AG04450 (cell line): ENCODE measurements around the gene TLE3. TPM values are rescaled to one million over a fixed set of nuclear protein-coding genes. Genes with fewer than 3 reads are reported as not detected.

Experiments used
- CTCF ChIA-PET: fragments of 300-600, 350-600 bp; formaldehyde crosslinking; extraction: SDS; loops from one replicate; lab custom pipeline; 2022; ENCODE audit warnings: antibody characterized with exemption, inconsistent platforms; lab: Charles Lee
- POLR2A ChIA-PET: fragments of 350-600 bp; formaldehyde crosslinking; extraction: SDS; loops from one replicate; lab custom pipeline; 2021; ENCODE audit warnings: antibody characterized with exemption, inconsistent platforms; lab: Yijun Ruan, JAX
- DNase-seq: peaks from one replicate; pipeline ENCODE4 v3.0.0-alpha.2; 2011; ENCODE audit warnings: low read depth, low spot score
- H3K27ac ChIP-seq: one replicate; pipeline ENCODE4 v1.5.1; 2012; ENCODE audit warnings: low read depth, low read length, control low read depth
- H3K27me3 ChIP-seq: one replicate; pipeline ENCODE4 v1.6.0; 2012; ENCODE audit warnings: low read length; ENCODE audit not compliant: control insufficient read depth, insufficient read depth
- H3K4me3 ChIP-seq: 2 replicates; pipeline ENCODE4 v1.5.1; 2011; ENCODE audit warnings: mild to moderate bottlenecking, low read depth, low read length, control low read depth
- H3K9me3 ChIP-seq: 2 replicates; pipeline ENCODE4 v1.5.1; 2012; ENCODE audit warnings: low read length; ENCODE audit not compliant: control insufficient read depth, insufficient read depth
- polyA plus RNA-seq: library from polyadenylated mRNA; depleted of rRNA; stranded (reverse); fragments of >200 nt; gene quantifications from 2 replicates; pipeline ENCODE4 v1.2.3, GENCODE V29; 2011
- TF ChIP-seq, protein P1 (sequence below): IDR thresholded peaks from 2 replicates; pipeline ENCODE4 v1.5.1; 2011; ENCODE audit warnings: low read depth, low read length, control low read depth, inconsistent platforms

The TLE3 gene
- polyA plus RNA-seq, 1 experiment: 7.5 TPM

DNA sequence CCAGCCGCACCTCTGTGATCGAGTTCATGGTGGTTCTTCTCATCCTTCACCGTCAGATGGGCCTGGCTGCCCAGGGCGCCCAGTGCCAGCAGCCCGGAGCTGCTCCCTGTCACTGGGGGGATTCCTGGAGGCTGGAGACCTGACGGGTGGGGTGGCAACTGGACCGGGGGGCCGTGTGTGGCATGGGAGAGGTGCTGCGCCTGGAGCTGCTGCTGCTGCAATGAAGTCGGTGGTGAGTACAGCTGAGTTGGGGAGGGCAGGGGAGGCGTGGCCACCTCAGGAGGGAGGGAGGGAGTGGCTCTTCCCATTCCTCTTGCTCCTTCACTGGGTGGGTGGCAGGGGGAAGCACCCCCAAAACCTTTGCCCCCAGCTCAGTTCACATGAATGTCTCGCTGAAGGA is 31.7 kb downstream of the TLE3 start:
- CTCF ChIA-PET: interaction anchor here (1.7 kb wide), 1 partner anchor 587 kb away, joined by 4 read pairs; no protein-coding TSS in a partner anchor
- POLR2A ChIA-PET: interaction anchor here (0.6 to 2.5 kb wide), 6 partner anchors 11 to 38 kb away, joined by 3 to 6 read pairs (median 4); partner anchors contain the start of gene TLE3
- TF ChIP-seq, protein P1, sequence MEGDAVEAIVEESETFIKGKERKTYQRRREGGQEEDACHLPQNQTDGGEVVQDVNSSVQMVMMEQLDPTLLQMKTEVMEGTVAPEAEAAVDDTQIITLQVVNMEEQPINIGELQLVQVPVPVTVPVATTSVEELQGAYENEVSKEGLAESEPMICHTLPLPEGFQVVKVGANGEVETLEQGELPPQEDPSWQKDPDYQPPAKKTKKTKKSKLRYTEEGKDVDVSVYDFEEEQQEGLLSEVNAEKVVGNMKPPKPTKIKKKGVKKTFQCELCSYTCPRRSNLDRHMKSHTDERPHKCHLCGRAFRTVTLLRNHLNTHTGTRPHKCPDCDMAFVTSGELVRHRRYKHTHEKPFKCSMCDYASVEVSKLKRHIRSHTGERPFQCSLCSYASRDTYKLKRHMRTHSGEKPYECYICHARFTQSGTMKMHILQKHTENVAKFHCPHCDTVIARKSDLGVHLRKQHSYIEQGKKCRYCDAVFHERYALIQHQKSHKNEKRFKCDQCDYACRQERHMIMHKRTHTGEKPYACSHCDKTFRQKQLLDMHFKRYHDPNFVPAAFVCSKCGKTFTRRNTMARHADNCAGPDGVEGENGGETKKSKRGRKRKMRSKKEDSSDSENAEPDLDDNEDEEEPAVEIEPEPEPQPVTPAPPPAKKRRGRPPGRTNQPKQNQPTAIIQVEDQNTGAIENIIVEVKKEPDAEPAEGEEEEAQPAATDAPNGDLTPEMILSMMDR: no peak
- no peaks in the 10 kb centered on the region for H3K9me3 ChIP-seq
- H3K27ac ChIP-seq: no peak overlapping the region
- DNase-seq: no peak
- H3K27me3 ChIP-seq: no peaks in the 10 kb centered on the region
- H3K4me3 ChIP-seq: no peak overlapping the region

GRCh38 chr15:70065006-70065722 is 32.6 kb downstream of the TLE3 start:
- Histone ChIP-seq H3K4me3 (no peak overlapping the region), H3K27me3 (no peaks in the 10 kb centered on the region), H3K27ac (no peak overlapping the region), H3K9me3 (no peaks in the 10 kb centered on the region; the same call in 1 of the 2 replicates)
- POLR2A ChIA-PET: interaction anchor here (0.6 to 2.5 kb wide), 3 partner anchors 29 to 342 kb away, joined by 3 to 6 read pairs (median 3); partner anchors contain the start of gene TLE3
- CTCF ChIA-PET: interaction anchor here (1.5 to 1.7 kb wide), 2 partner anchors 423 to 587 kb away, joined by 4 read pairs; no protein-coding TSS in a partner anchor
- DNase-seq: no peak
- TF ChIP-seq, protein P1: no peak

DNA sequence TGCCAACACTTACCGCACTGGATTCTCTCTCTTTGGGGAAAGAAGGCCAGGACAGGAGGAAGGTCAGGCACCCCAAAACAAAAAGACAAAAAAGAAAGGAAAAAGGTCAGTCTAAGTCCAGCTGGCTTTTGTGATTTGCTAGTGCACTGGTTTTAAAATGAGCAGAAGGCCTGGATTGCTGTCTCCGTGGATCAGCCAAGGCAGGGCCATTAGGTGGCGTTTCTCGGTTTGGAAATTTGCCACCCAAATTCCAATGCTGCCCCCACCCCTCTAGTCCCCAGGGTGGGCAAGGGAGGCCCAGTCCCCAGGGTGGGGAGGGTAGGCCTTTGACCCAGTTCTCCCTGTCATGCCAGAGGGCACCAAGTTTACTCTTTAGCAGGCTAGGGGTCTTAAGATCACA is 33.3 kb downstream of the TLE3 start:
- POLR2A ChIA-PET: interaction anchor here (0.6 to 2.5 kb wide), 2 partner anchors 30 to 33 kb away, joined by 3 to 6 read pairs; partner anchors contain the start of gene TLE3
- H3K4me3 ChIP-seq: no peak overlapping the region
- H3K27me3 ChIP-seq: no peaks in the 10 kb centered on the region
- H3K9me3 ChIP-seq: no peaks in the 10 kb centered on the region; the same call in 1 of the 2 replicates
- DNase-seq: no peak
- peak overlapping the region; percentile 21 for H3K27ac ChIP-seq
- TF ChIP-seq, protein P1: no peak
- CTCF ChIA-PET: interaction anchor here (0.9 to 1.5 kb wide), 2 partner anchors 30 to 424 kb away, joined by 4 read pairs; no protein-coding TSS in a partner anchor

- DNase-seq: no peak
- POLR2A ChIA-PET: interaction anchor here (2.5 kb wide), 1 partner anchor 30 kb away, joined by 6 read pairs; no protein-coding TSS in a partner anchor
- CTCF ChIA-PET: interaction anchor here (0.9 to 1.8 kb wide), 3 partner anchors 30 to 424 kb away, joined by 4 to 6 read pairs (median 4); partner anchors contain the start of gene TLE3
- TF ChIP-seq, protein P1: no peak
- no peaks in the 10 kb centered on the region for H3K27me3 ChIP-seq
- H3K27ac ChIP-seq: peak overlapping the region; percentile 21
- no peak overlapping the region for H3K4me3 ChIP-seq
- no peaks in the 10 kb centered on the region; the same call in 1 of the 2 replicates for H3K9me3 ChIP-seq
Observed at GRCh38 chr15:70063980-70064379, 33.7 kb downstream of the TLE3 start.
